GM18505 (cell line): Measurements from ENCODE around the gene NEUROG2.
"Not testable (repeated sequence)": the region's sequence is repeated elsewhere in the genome, so short reads cannot be mapped to it uniquely, and the experiment has no call there.

Experiments
- ATAC-seq: cut with Tn5 transposase; IDR thresholded peaks from one replicate; pipeline ENCODE4 v1.9.1; 2021; ENCODE audit not compliant: unreplicated experiment
- POLR2A ChIP-seq: IDR thresholded peaks from 4 replicates; pipeline ENCODE4 v1.6.1; 2011; ENCODE audit warnings: borderline replicate concordance; ENCODE audit not compliant: insufficient read depth, insufficient read length; ENCODE audit errors: extremely low read depth

NEUROG2 gene

GRCh38 chr4:112536123-112536522 is 20.1 kb upstream of the NEUROG2 start:
- no peak for ATAC-seq
- no peak for TF ChIP-seq POLR2A

DNA sequence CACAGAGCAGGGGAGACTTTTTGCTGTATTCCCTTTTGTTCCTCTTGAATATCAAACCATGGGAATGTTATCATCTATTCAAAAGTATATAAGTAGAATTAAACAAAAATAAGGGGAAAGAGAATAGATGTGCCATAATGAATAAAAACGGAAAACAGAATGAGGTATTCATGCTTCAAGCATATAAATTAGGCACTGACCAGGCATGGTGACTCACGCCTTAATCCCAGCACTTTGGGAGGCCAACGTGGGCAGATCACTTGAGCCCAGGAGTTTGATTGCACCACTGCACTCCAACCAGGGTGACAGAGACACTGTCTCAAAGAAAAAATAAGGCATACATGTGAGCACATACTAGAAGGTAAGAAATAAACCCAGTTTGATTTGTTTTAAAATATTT is 16.3 kb upstream of the NEUROG2 start:
- ATAC-seq: no peak

GRCh38 chr4:112531146-112531545 is 15.2 kb upstream of the NEUROG2 start:
- ATAC-seq: no peak

More for the DNA sequence above, 16.3 kb upstream of the NEUROG2 start:
- TF ChIP-seq POLR2A: no peak

DNA sequence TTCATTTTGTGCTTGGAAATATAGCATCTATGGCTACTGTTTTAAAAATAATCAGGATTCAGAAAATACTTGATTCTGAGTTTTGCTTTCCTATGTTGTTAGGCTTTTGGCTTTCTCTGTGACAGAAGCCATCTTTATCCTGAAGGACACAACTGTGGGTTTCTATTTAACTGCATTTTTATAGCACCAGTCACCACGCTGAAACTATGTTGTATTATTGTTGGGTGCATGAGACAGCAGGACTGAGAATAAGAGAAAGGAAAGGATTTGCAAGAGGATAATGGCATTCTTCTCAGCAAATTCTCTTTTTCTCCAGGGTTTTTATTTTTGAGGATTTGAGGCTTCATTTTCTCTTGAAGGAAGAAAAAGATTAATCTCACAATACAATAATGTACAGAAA is 10.1 kb upstream of the NEUROG2 start:
- no peak for ATAC-seq
- TF ChIP-seq POLR2A: no peak

More at GRCh38 chr4:112531146-112531545, 15.2 kb upstream of the NEUROG2 start:
- no peak for TF ChIP-seq POLR2A

DNA sequence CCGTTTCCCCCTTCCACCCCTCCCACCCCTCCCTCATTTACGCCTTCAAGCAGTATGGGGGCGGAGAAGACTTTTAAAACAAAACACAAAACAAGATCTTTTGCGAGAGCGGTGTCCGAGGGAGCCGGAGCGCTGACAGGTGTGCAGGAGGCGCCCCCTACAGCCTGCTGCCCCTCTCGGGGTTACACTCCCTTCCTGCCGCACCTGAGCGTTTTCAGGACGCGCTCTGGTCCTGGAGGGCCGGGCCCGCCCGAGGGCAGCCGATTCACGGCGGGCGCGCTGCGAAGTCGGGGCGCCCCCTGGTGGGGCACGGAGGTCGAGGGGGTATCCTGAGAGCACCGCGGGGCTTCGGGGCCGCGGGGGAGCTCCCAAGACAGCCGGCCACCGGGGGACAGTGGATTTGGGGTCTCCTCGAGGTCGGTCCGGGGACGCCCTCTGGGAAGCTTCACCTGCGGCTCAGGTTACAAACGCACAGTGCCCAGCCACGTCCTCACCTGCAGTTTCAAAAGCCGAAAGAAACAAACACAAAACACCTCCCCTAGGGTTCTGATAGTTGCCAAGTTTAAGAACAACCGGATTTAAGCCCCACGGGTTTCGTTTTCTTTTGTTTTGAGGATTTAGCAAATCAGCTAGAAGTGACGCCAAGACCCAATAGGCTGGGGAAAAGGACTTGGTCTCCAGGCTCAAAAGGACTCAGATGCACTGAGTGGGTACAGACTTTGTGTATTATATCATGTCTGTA is 8.0 kb upstream of the NEUROG2 start:
- ATAC-seq: peak; percentile 83
- no peak for TF ChIP-seq POLR2A

GRCh38 chr4:112523008-112523721 is 7.2 kb upstream of the NEUROG2 start:
- ATAC-seq: peak; percentile 43
- TF ChIP-seq POLR2A: no peak

- not testable (repeated sequence) for ATAC-seq
Observed at GRCh38 chr4:112522431-112522830, 6.5 kb upstream of the NEUROG2 start.

GRCh38 chr4:112521123-112522023 is 5.4 kb upstream of the NEUROG2 start:
- ATAC-seq: no peak
- TF ChIP-seq POLR2A: no peak

DNA sequence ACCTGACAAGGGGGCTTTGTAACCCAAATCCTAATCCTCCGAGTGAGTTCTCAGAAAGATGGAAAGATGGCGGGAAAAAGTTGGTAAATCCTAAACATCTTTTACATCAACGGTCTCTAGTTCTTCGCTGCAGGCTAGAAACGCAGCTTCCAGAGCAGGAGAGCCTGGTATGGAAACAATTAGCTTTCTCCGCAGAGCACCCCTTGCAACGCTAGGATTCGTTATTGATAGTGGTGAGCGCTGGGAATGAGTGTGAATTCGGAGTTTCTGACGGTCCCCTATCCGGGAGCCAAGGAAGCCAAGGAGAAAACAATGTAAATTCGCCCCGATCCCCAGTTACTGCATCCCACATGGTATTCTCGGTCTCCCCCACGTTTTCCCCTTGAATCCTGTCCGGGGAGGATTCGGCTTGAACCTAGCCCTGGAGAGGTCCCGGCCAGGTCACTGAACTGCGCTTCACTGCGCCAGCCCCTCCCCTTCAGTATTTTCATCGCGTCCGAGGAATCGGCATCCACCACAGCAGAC is 4.7 kb upstream of the NEUROG2 start:
- no peak for ATAC-seq
- no peak for TF ChIP-seq POLR2A

DNA sequence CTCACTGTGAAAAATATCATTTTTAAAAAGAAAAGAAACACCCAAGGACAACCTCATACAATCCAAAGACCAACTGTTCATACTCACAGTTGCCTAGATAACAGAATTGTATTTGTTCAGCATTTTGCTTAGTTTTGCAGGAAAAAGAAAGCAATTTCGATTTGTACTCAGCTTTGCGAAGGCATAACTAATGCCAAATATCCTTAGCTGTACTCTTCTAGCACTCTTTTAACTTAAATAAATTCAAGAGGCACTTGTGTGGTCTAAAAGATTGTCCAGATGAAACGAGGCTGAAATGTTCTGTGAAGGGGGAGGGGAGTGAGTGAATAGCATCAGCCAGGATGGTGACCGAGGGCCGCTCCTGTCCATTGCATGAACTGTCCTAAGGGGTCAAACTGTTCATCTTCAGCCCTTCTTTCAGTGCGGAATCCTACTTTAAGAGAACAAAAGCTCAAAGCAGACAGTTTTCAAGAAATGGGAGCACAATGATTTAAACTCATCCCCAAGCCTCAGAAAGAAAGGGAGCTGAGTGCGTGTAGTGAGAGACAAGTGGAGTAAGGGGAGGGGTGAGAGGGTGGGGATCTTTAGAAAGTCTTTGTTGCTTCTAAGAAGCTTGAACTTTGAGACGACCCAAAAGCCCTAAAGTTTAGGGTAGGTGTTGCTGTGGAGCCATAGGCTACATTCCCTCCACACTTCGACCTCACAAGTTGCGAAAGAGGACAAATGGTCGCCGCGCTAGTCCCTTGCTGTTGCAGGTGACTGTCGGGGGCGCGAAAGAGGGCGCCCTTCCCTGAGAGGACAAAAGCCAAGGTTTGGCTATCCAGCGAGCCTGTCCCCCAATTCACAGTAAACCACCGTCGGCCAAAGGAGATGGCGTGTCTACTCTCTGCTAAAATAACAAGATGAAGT is 4.0 kb upstream of the NEUROG2 start:
- ATAC-seq: no peak
- TF ChIP-seq POLR2A: no peak

GRCh38 chr4:112518675-112519074 is 2.7 kb upstream of the NEUROG2 start:
- no peak for ATAC-seq
- TF ChIP-seq POLR2A: no peak

GRCh38 chr4:112517911-112518310 is 1.9 kb upstream of the NEUROG2 start:
- ATAC-seq: no peak
- TF ChIP-seq POLR2A: no peak
